ENCODE measurements around the gene ZSCAN2.

Gene ZSCAN2

DNA sequence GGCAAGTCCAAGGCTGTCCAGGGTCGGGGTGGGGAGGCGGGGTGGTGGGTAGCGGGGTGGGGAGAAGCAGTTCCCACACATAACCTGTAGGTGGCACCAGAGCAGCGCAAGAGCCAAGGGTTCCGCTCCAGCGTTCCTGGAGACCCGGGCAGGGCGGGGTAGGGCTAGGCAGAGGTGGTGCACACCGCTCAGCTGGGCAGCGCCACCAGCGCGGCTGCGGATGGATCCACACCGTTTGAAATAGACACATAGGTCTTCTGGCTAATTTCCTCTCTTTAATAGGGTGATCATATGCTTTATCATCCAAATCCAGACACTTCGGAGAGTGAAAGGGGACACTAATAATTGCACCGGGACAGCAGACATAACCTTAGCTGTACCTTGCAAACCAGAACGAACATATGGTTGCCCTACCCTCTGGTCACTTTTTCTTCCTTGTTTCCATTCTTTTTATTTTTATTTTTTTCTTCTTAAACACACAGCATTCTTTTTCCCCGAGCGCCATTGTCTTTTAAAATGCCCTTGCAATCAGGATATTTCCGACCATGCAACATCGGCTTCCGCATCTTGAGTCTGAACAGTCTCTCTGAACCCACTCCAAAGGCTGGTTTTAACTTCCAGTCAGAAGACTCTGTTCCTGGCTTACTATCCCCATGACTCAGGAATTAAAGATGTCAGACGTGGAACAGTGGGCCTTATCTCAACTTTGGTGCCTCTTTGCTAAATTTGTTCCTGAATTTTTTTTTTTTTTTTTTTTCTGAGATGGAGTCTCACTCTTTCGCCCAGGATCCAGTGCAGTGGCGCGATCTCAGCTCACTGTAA, 12.5 kb upstream of the ZSCAN2 start:
- TF ChIP-seq, protein P1, sequence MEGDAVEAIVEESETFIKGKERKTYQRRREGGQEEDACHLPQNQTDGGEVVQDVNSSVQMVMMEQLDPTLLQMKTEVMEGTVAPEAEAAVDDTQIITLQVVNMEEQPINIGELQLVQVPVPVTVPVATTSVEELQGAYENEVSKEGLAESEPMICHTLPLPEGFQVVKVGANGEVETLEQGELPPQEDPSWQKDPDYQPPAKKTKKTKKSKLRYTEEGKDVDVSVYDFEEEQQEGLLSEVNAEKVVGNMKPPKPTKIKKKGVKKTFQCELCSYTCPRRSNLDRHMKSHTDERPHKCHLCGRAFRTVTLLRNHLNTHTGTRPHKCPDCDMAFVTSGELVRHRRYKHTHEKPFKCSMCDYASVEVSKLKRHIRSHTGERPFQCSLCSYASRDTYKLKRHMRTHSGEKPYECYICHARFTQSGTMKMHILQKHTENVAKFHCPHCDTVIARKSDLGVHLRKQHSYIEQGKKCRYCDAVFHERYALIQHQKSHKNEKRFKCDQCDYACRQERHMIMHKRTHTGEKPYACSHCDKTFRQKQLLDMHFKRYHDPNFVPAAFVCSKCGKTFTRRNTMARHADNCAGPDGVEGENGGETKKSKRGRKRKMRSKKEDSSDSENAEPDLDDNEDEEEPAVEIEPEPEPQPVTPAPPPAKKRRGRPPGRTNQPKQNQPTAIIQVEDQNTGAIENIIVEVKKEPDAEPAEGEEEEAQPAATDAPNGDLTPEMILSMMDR (IDR thresholded peaks at IDR 0.05), result peak; percentile 81

DNA sequence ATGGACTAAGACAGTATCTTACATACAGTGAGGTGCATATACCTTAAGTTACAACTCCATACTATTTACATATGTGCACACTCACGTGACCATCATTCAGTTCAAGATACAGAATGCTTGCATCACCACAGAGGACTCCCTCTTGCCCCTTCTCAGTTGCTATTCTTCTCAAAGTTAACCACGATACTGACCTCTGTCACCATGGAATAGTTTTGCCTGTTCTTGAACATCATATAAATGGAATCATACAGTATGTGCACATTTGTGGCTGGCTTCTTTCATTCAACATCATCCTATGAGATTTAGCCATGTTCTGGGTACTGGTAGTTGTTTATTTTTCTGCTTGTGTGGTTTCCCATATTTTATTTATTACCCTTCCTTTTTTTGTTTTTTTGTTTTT, 10.4 kb upstream of the ZSCAN2 start:
- TF ChIP-seq, protein P1 (IDR thresholded peaks at IDR 0.05), result no peak

DNA sequence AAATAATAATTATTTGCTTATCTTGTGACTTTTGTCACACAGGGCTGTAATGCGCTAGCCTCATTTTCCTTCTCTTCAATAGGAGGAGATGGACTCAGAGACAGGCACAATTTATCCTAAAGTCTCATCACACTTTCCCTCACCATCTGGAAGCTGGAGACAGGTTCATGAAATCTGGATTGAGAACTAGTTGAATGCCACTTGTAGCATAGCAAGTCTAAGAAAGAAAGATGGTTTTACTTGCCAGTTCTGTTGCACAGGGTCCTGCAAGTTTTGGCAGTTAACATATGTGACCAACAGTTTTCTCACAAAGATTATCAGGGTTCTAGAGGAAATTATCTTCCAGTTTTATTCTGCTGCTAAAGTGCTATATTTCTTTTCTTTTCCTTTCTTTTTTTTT, 9.0 kb upstream of the ZSCAN2 start:
- TF ChIP-seq, protein P1 (IDR thresholded peaks at IDR 0.05), result no peak

DNA sequence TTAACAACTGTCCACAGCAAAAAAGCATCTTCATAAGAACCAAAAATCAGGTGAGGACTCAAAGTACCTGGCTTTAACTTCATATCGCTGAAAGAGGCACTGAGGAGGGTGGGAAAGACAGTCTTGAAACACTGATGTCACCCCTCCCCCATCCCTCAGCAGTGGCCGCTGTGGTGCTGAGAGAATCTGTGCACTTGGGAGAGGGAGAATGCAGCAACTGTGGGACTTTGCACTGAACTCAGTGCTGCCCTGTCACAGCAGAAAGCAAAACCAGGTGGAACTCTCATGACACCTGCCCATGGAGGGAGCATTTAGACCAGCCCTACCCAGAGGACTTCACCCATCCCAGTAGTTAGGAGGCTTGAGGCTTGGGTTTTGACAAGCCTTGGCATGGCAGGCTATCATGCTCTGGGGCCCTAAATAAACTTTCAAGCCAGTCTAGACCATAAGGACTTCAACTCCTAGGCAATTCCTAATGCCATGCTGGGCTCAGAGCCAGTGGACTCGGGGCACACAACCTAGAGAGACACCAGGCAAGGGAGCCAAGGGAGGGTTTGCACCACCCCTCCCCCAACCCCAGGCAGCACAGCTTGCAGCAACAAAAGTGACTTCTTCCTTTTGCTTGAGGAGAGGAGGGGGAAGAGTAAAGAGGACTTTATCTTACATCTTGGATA, 6.1 kb upstream of the ZSCAN2 start:
- TF ChIP-seq, protein P1 (IDR thresholded peaks at IDR 0.05), result no peak

DNA sequence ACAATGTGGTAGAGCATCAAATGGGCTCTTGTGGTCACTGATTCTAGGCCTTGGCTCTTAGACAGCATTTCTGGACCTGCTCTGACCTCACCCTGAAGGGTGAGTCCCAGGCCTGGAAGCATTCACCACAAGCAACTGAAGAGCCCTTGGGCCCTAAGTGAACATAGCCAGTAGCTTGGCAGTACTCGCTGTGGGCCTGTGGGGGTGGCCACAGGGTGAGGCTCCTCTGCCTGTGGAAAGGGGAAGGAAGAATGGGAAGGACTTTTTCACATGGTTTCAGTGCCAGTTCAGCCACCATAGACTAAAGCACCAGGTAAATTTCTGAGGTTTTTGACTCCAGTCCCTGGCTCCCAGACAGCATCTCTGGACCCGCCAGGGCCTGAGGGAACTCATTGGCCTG, 5.1 kb upstream of the ZSCAN2 start:
- TF ChIP-seq, protein P1 (IDR thresholded peaks at IDR 0.05), result no peak

DNA sequence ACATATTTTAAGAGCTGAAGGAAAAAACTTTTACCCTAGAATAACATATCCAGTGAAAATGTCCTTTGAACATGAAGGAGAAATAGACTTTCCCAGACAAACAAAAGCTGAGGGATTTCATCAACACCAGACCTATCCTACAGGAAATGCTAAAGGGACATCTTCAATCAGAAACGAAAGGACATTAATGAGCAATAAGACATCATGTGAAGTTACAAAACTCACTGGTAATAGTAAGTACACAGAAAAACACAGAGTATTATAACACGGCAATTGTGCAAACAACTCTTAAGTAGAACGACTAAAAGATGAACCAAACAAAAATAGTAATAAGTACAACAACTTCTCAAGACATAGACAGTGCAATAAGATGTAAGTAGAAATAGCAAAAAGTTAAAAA, 3.5 kb upstream of the ZSCAN2 start:
- TF ChIP-seq, protein P1 (IDR thresholded peaks at IDR 0.05), result no peak

DNA sequence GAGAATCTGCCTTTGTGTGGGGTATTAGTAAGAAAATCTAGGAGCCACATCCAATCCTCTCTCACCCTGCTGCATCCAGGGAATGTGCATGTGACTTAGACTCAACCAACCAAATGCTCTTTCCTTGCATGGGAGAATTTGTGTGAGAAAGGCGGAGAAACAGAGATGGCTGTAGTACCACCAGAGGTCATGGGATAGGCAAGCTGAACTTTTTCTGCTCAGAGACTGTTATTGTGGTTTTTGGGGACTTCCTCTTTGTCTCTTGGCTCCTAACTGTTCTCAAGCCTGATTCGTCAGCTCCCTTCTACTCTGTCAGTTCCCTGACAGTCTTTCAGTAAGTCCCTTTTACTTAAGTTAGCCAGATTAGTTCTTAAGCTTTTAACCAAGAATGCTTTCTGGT, 2.6 kb upstream of the ZSCAN2 start:
- TF ChIP-seq, protein P1 (IDR thresholded peaks at IDR 0.05), result no peak

Measured in LNCAP (cell line).